Measurements from ENCODE around the gene MGP. TPM values are rescaled to one million over a fixed set of nuclear protein-coding genes. Genes with fewer than 3 reads are reported as not detected.

MGP gene
- total RNA-seq, 1 donor from 2014 or later, result 41.1 TPM

- Mint-ChIP-seq H3K9me3 (no peaks in the 10 kb centered on the region), H3K36me3 (peaks cover 29% of the 10 kb centered on the region), H3K27ac (no peak overlapping the region), H3K4me3 (no peak overlapping the region), H3K27me3 (no peaks in the 10 kb centered on the region), H3K4me1 (ENCODE audit: unreplicated experiment) (peaks cover 2% of the 10 kb centered on the region)
- no peak for DNase-seq (ENCODE audit: extremely low spot score, unreplicated experiment)
- no peak for TF ChIP-seq CTCF (conservative IDR thresholded peaks at IDR 0.05)
Measured at GRCh38 chr12:14920475-14921126, 34.9 kb upstream of the MGP start.

GRCh38 chr12:14919455-14919854 lies 33.8 kb upstream of the MGP start:
- peaks cover 9% of the 10 kb centered on the region for H3K4me1 Mint-ChIP-seq (ENCODE audit: unreplicated experiment)
- H3K4me3 Mint-ChIP-seq, result no peak overlapping the region
- H3K27me3 Mint-ChIP-seq, result no peaks in the 10 kb centered on the region
- peaks cover 36% of the 10 kb centered on the region for H3K36me3 Mint-ChIP-seq
- no peaks in the 10 kb centered on the region for H3K9me3 Mint-ChIP-seq
- no peak for DNase-seq (ENCODE audit: extremely low spot score, unreplicated experiment)
- no peak for TF ChIP-seq CTCF (conservative IDR thresholded peaks at IDR 0.05)
- no peak overlapping the region for H3K27ac Mint-ChIP-seq

GRCh38 chr12:14915736-14916135 lies 30.1 kb upstream of the MGP start:
- no peak overlapping the region for H3K4me3 Mint-ChIP-seq
- H3K9me3 Mint-ChIP-seq, result no peaks in the 10 kb centered on the region
- H3K36me3 Mint-ChIP-seq, result peaks cover 42% of the 10 kb centered on the region
- H3K27me3 Mint-ChIP-seq, result no peaks in the 10 kb centered on the region
- no peak overlapping the region for H3K27ac Mint-ChIP-seq
- TF ChIP-seq CTCF (conservative IDR thresholded peaks at IDR 0.05), result no peak
- DNase-seq (ENCODE audit: extremely low spot score, unreplicated experiment), result no peak
- H3K4me1 Mint-ChIP-seq (ENCODE audit: unreplicated experiment), result peaks cover 18% of the 10 kb centered on the region

- Mint-ChIP-seq H3K27ac (no peak overlapping the region), H3K4me3 (no peak overlapping the region), H3K27me3 (no peaks in the 10 kb centered on the region), H3K36me3 (peaks cover 44% of the 10 kb centered on the region), H3K9me3 (no peaks in the 10 kb centered on the region), H3K4me1 (ENCODE audit: unreplicated experiment) (peaks cover 18% of the 10 kb centered on the region)
- no peak for DNase-seq (ENCODE audit: extremely low spot score, unreplicated experiment)
- no peak for TF ChIP-seq CTCF (conservative IDR thresholded peaks at IDR 0.05)
Measured at GRCh38 chr12:14913381-14913781, 27.7 kb upstream of the MGP start.

DNA sequence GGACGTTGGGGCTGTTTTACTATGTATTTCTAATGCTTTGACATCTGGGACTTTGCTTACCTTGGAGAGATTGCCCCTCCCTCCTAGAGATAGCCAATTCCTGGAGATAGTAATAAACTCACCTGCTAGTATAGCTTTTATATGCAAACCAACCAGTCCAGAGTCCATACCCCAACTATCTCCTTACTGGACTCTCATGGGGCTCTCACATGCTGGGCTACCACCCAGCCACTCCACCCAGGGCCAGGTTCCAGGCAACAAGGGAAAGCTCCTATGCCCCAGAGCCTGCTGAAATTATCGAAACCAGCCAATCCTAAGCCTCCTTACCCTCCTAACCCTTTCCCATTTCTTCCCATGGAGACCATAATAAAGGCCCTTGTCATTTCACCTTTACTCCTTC lies 25.5 kb upstream of the MGP start:
- Mint-ChIP-seq H3K4me1 (ENCODE audit: unreplicated experiment) (peaks cover 18% of the 10 kb centered on the region), H3K9me3 (no peaks in the 10 kb centered on the region), H3K27ac (no peak overlapping the region), H3K36me3 (peaks cover 43% of the 10 kb centered on the region), H3K27me3 (no peaks in the 10 kb centered on the region), H3K4me3 (no peak overlapping the region)
- TF ChIP-seq CTCF (conservative IDR thresholded peaks at IDR 0.05), result no peak
- DNase-seq (ENCODE audit: extremely low spot score, unreplicated experiment), result no peak

Measured in type B pancreatic cell (in vitro differentiated cells).